Esophagus muscularis mucosa (tissue), 4 donors: ENCODE results near the gene ZFHX3. TPM values are rescaled to one million over a fixed set of nuclear protein-coding genes. Genes with fewer than 3 reads are reported as not detected.

Source experiments
- DNase-seq: peaks from one replicate; pipeline ENCODE4 v3.0.0-alpha.2; 2017; ENCODE audit errors: extremely low spot score
- H3K27ac ChIP-seq, 4 donors: fragments of 200-600 bp; sonication (generic); replicated peaks in 1 of 4; 1 replicate in 3 of 4; 2 replicates in 1 of 4; pipeline ENCODE4 v1.5.1; 2016 to 2019; ENCODE audit warnings: mild to moderate bottlenecking in 1 of 4
- H3K27me3 ChIP-seq, 4 donors: fragments of 200-600 bp; sonication (generic); one replicate each; pipeline versions ENCODE4 v1.5.1 to v1.6.0; 2016 to 2019
- H3K36me3 ChIP-seq, 4 donors: fragments of 200-600 bp; sonication (generic); one replicate each; pipeline ENCODE4 v1.5.1; 2016 to 2019
- H3K4me1 ChIP-seq, 4 donors: fragments of 200-600 bp; sonication (generic); one replicate each; pipeline ENCODE4 v1.5.1; 2016 to 2019
- H3K4me3 ChIP-seq, 4 donors: fragments of 200-600 bp; sonication (generic); 1 replicate in 2 of 4; 2 replicates in 2 of 4; pipeline ENCODE4 v1.5.1; 2016 to 2019; ENCODE audit warnings: mild to moderate bottlenecking in 4 of 4, moderate library complexity in 1 of 4
- H3K9me3 ChIP-seq, 4 donors: fragments of 200-600 bp; sonication (generic); 1 replicate in 3 of 4; 2 replicates in 1 of 4; pipeline ENCODE4 v1.5.1; 2016 to 2019
- CTCF ChIP-seq, 3 experiments: fragments of 200-600 bp in 2 of 3; fragments of 450-650 bp in 1 of 3; sonication (generic) in 2 of 3; IDR thresholded peaks; one replicate each; pipeline ENCODE4 v1.5.1; 2017 to 2019; ENCODE audit warnings: antibody characterized with exemption in 3 of 3, mild to moderate bottlenecking in 2 of 3, moderate library complexity in 1 of 3
- EP300 ChIP-seq: sonication (generic); formaldehyde crosslinking; IDR thresholded peaks from one replicate; pipeline ENCODE4 v1.6.1; 2017; ENCODE audit warnings: antibody characterized with exemption
- POLR2A ChIP-seq: fragments of 450-650 bp; IDR thresholded peaks from one replicate; pipeline ENCODE4 v1.6.1; 2017; ENCODE audit warnings: antibody characterized with exemption, moderate library complexity, mild to moderate bottlenecking, low read depth
- POLR2AphosphoS5 ChIP-seq, 2 donors: sonication (generic); formaldehyde crosslinking; IDR thresholded peaks; one replicate each; pipeline ENCODE4 v1.6.1; 2017; ENCODE audit warnings: antibody characterized with exemption in 2 of 2
- WGBS: methylation state at CpG from one replicate; pipeline ENCODE4 v1.1.5; 2018; 5-methylcytosine and 5-hydroxymethylcytosine counted together
- intact Hi-C: fragments of 100-400 bp; cut with DNase I; formaldehyde crosslinking; loops from one replicate; pipeline ENCODE4 v1.15.1; 2023
- total RNA-seq, 4 donors: library from RNA; depleted of rRNA; stranded (reverse); fragments of >200 nt; gene quantifications; one replicate each; pipeline versions ENCODE4 v1.1.0 to v1.2.1, GENCODE V29; 2016

Gene ZFHX3
- total RNA-seq, 4 donors from 2014 or later, result 25.7 to 53.0 (median 30.6) TPM

- intact Hi-C loops, result no loop called here
- Histone ChIP-seq H3K36me3 (peaks cover 0 to 4% (median 0%) of the 10 kb centered on the region in 4 donors), H3K27ac (peak overlapping the region; percentile 20 to 55 (median 26)), H3K9me3 (no peaks in the 10 kb centered on the region), H3K27me3 (no peaks in the 10 kb centered on the region), H3K4me3 (peak overlapping the region in 1 of 4 donors; percentile 8), H3K4me1 (peaks cover 46 to 95% (median 61%) of the 10 kb centered on the region in 4 donors)
- TF ChIP-seq POLR2AphosphoS5 (IDR thresholded peaks at IDR 0.05) (peak; percentile 42 to 46), CTCF (IDR thresholded peaks at IDR 0.05) (no peak)
- WGBS, result 68% methylated on average over 12 of the region's 12 CpGs
- DNase-seq, result no peak
Observed at GRCh38 chr16:73020409-73020884, 27.5 kb downstream of the ZFHX3 start.

GRCh38 chr16:73019457-73020362, 28.2 kb downstream of the ZFHX3 start:
- intact Hi-C loops, result no loop called here

GRCh38 chr16:73018821-73019456, 29.0 kb downstream of the ZFHX3 start:
- Histone ChIP-seq H3K36me3 (peaks cover 0 to 4% (median 0%) of the 10 kb centered on the region in 4 donors), H3K4me1 (peaks cover 34 to 80% (median 51%) of the 10 kb centered on the region in 4 donors), H3K9me3 (no peaks in the 10 kb centered on the region), H3K27me3 (no peaks in the 10 kb centered on the region), H3K4me3 (no peak overlapping the region), H3K27ac (peak overlapping the region in 3 of 4 donors; percentile 20 to 55 (median 29))
- WGBS, result 85% methylated on average over 12 of the region's 19 CpGs
- TF ChIP-seq POLR2A (no peak), EP300 (no peak), POLR2AphosphoS5 (IDR thresholded peaks at IDR 0.05) (no peak), CTCF (IDR thresholded peaks at IDR 0.05) (no peak)
- intact Hi-C loops, result no loop called here
- DNase-seq, result no peak

More at GRCh38 chr16:73019457-73020362, 28.2 kb downstream of the ZFHX3 start:
- no peak for DNase-seq
- H3K27me3 ChIP-seq, result no peaks in the 10 kb centered on the region
- H3K27ac ChIP-seq, result peak overlapping the region; percentile 20 to 55 (median 26)
- no peaks in the 10 kb centered on the region for H3K9me3 ChIP-seq
- H3K36me3 ChIP-seq, result peaks cover 0 to 4% (median 0%) of the 10 kb centered on the region in 4 donors
- H3K4me3 ChIP-seq, result peak overlapping the region in 1 of 4 donors; percentile 8
- H3K4me1 ChIP-seq, result peaks cover 39 to 87% (median 54%) of the 10 kb centered on the region in 4 donors
- TF ChIP-seq POLR2AphosphoS5 (IDR thresholded peaks at IDR 0.05) (no peak), POLR2A (no peak), CTCF (IDR thresholded peaks at IDR 0.05) (no peak), EP300 (no peak)
- WGBS, result 71% methylated on average over 18 of the region's 19 CpGs

- no peak for TF ChIP-seq POLR2AphosphoS5 (IDR thresholded peaks at IDR 0.05)
- no peak for TF ChIP-seq CTCF (IDR thresholded peaks at IDR 0.05)
- no peak for TF ChIP-seq POLR2A
- no peak for TF ChIP-seq EP300
- intact Hi-C loops, result no loop called here
- Histone ChIP-seq H3K27me3 (no peaks in the 10 kb centered on the region), H3K4me1 (peaks cover 25 to 74% (median 51%) of the 10 kb centered on the region in 4 donors), H3K9me3 (no peaks in the 10 kb centered on the region), H3K36me3 (no peaks in the 10 kb centered on the region), H3K27ac (no peak overlapping the region), H3K4me3 (no peak overlapping the region)
- no peak for DNase-seq
- WGBS, result 78% methylated on average over 5 of the region's 5 CpGs
Observed at GRCh38 chr16:73017321-73017720, 30.6 kb downstream of the ZFHX3 start.
